ENCODE results near the gene SLC20A1.
A peak's percentile ranks its signal among the peaks of the same experiment; 100 is the strongest.
"Not testable (repeated sequence)": the region's sequence is repeated elsewhere in the genome, so short reads cannot be mapped to it uniquely, and the experiment has no call there.

The SLC20A1 gene

DNA sequence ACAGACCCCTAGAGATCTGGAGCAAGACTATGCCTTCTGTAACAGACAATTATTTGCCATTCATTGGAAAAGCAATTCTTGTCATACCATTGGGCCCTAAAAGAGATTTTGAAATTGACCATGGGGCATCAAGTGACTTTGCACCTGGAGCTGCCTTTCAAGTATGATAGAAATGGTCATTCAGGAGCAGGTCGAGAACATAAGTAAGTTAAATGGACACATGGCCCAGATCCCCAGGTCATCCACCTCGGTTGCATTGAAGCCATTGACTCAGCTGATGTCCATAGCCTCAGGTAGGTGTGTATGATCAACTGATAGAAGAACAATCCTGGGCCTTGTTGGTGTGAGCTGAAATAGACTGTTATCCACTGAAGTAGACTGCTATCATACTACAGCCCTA lies 42.0 kb upstream of the SLC20A1 start:
- peaks cover 3% of the 10 kb centered on the region for H3K27me3 Mint-ChIP-seq (ENCODE audit: low read depth)
- H3K9me3 Mint-ChIP-seq, result no peaks in the 10 kb centered on the region
- H3K4me3 Mint-ChIP-seq, result no peak overlapping the region
- H3K4me1 Mint-ChIP-seq, result peaks cover 12% of the 10 kb centered on the region
- TF ChIP-seq, protein P1, sequence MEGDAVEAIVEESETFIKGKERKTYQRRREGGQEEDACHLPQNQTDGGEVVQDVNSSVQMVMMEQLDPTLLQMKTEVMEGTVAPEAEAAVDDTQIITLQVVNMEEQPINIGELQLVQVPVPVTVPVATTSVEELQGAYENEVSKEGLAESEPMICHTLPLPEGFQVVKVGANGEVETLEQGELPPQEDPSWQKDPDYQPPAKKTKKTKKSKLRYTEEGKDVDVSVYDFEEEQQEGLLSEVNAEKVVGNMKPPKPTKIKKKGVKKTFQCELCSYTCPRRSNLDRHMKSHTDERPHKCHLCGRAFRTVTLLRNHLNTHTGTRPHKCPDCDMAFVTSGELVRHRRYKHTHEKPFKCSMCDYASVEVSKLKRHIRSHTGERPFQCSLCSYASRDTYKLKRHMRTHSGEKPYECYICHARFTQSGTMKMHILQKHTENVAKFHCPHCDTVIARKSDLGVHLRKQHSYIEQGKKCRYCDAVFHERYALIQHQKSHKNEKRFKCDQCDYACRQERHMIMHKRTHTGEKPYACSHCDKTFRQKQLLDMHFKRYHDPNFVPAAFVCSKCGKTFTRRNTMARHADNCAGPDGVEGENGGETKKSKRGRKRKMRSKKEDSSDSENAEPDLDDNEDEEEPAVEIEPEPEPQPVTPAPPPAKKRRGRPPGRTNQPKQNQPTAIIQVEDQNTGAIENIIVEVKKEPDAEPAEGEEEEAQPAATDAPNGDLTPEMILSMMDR (IDR thresholded peaks at IDR 0.05; ENCODE audit: unreplicated experiment in 3 of 3), result no peak
- no peaks in the 10 kb centered on the region for H3K36me3 Mint-ChIP-seq (ENCODE audit: low read depth)
- no peak overlapping the region for H3K27ac Mint-ChIP-seq

GRCh38 chr2:112604952-112605351 lies 40.8 kb upstream of the SLC20A1 start:
- Mint-ChIP-seq H3K27me3 (ENCODE audit: low read depth) (peaks cover 3% of the 10 kb centered on the region), H3K9me3 (no peaks in the 10 kb centered on the region), H3K4me3 (no peak overlapping the region), H3K4me1 (peaks cover 10% of the 10 kb centered on the region), H3K36me3 (ENCODE audit: low read depth) (no peaks in the 10 kb centered on the region), H3K27ac (no peak overlapping the region)
- TF ChIP-seq, protein P1 (IDR thresholded peaks at IDR 0.05; ENCODE audit: unreplicated experiment in 3 of 3), result no peak

GRCh38 chr2:112605926-112606325 lies 39.8 kb upstream of the SLC20A1 start:
- Mint-ChIP-seq H3K4me1 (peaks cover 7% of the 10 kb centered on the region), H3K27ac (no peak overlapping the region), H3K27me3 (ENCODE audit: low read depth) (peaks cover 9% of the 10 kb centered on the region), H3K36me3 (ENCODE audit: low read depth) (no peaks in the 10 kb centered on the region), H3K4me3 (no peak overlapping the region), H3K9me3 (peaks cover 6% of the 10 kb centered on the region)
- TF ChIP-seq, protein P1 (IDR thresholded peaks at IDR 0.05; ENCODE audit: unreplicated experiment in 3 of 3), result no peak

GRCh38 chr2:112606547-112606946 lies 39.2 kb upstream of the SLC20A1 start:
- H3K27me3 Mint-ChIP-seq (ENCODE audit: low read depth), result peaks cover 12% of the 10 kb centered on the region
- no peaks in the 10 kb centered on the region for H3K36me3 Mint-ChIP-seq (ENCODE audit: low read depth)
- H3K9me3 Mint-ChIP-seq, result peaks cover 11% of the 10 kb centered on the region
- no peak overlapping the region for H3K4me3 Mint-ChIP-seq
- peak overlapping the region; percentile 2 to 45 (median 36) for H3K27ac Mint-ChIP-seq
- H3K4me1 Mint-ChIP-seq, result peaks cover 7% of the 10 kb centered on the region
- TF ChIP-seq, protein P1 (IDR thresholded peaks at IDR 0.05; ENCODE audit: unreplicated experiment in 3 of 3), result no peak

DNA sequence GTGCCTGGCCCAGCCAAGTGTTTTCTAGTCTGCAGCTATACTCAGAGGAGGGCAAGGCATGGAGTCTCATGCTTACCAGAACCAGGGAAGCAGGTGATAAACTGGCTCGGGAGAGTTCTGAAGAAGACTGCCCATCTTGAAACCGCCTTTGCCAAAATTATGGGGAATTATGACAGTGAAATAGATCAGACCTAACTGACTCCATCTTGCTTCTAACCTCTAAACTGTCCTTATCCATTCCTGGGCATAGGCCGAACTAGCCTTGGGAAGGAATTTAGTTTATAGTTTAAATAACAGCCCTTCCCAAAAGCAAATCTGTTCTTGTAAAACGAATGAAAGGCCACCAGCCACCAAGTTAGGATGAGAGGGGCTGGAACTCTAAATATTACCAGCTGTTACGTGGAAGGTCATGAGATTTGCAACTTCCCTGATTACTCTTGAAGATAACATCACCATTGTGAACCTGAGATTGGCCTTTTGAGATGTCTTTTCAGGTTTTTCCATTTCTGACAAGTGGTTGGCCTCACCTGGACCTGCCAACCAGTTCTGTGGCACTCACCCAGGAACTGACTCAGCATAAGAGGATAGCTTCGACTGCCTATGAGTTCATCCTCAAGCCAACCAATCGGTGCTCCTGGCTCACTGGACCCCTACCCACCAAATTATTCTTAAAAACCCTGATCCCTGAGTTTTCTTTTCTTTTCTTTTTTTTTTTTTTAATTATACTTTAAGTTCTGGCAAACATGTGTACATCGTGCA lies 37.9 kb upstream of the SLC20A1 start:
- Mint-ChIP-seq H3K27ac (no peak overlapping the region), H3K36me3 (ENCODE audit: low read depth) (no peaks in the 10 kb centered on the region), H3K9me3 (peaks cover 14% of the 10 kb centered on the region), H3K4me1 (peaks cover 7% of the 10 kb centered on the region), H3K27me3 (ENCODE audit: low read depth) (peaks cover 12% of the 10 kb centered on the region), H3K4me3 (no peak overlapping the region)
- TF ChIP-seq, protein P1 (IDR thresholded peaks at IDR 0.05; ENCODE audit: unreplicated experiment in 3 of 3), result no peak

DNA sequence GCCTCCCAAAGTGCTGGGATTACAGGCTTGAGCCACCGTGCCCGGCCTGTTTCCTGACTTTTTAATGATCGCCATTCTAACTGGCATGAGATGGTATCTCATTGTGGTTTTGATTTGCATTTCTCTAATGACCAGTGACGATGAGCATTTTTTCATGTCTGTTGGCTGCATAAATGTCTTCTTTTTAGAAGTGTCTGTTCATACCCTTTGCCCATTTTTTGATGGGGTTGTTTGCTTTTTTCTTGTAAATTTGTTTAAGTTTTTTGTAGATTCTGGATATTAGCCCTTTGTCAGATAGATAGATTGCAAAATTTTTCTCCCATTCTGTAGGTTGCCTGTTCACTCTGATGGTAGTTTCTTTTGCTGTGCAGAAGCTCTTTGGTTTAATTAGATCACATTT lies 36.4 kb upstream of the SLC20A1 start:
- H3K9me3 Mint-ChIP-seq, result peaks cover 19% of the 10 kb centered on the region
- H3K4me1 Mint-ChIP-seq; H3K27ac Mint-ChIP-seq; H3K4me3 Mint-ChIP-seq; H3K36me3 Mint-ChIP-seq (ENCODE audit: low read depth): not testable (repeated sequence)
- H3K27me3 Mint-ChIP-seq (ENCODE audit: low read depth), result peaks cover 12% of the 10 kb centered on the region

DNA sequence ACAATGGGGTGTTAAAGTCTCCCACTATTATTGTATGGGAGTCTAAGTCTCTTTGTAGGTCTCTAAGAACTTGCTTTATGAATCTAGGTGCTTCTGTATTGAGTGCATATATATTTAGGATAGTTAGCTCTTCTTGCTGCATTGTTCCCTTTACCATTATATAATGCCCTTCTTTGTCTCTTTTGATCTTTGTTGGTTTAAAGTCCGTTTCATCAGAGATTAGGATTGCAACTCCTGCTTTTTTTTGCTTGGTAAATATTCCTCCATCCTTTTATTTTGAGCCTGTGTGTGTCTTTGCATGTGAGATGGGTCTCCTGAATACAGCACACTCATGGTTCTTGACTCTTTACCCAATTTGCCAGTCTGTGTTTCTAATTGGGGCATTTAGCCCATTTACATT lies 33.5 kb upstream of the SLC20A1 start:
- not testable (repeated sequence) for H3K4me1 Mint-ChIP-seq; H3K36me3 Mint-ChIP-seq (ENCODE audit: low read depth); H3K27ac Mint-ChIP-seq; H3K27me3 Mint-ChIP-seq (ENCODE audit: low read depth); H3K4me3 Mint-ChIP-seq
- peaks cover 19% of the 10 kb centered on the region for H3K9me3 Mint-ChIP-seq
